Fibroblast of mammary gland (primary cell): ENCODE data around the gene TINAG.
A peak's percentile ranks its signal among the peaks of the same experiment; 100 is the strongest.

Experiments
- DNase-seq: peaks from one replicate; pipeline ENCODE4 v3.0.0-alpha.2; 2010; ENCODE audit warnings: low read depth
- H3K4me3 ChIP-seq: 2 replicates; pipeline ENCODE4 v1.5.1; 2011; ENCODE audit warnings: low read depth, mild to moderate bottlenecking, low read length, moderate library complexity; ENCODE audit not compliant: control insufficient read depth
- TF ChIP-seq, protein P1 (sequence below): conservative IDR thresholded peaks from 2 replicates; pipeline ENCODE4 v1.5.1; 2011; ENCODE audit warnings: low read depth, low read length, inconsistent platforms; ENCODE audit not compliant: control insufficient read depth, insufficient read depth

The TINAG gene

GRCh38 chr6:54377776-54378175 is 69.5 kb downstream of the TINAG start:
- TF ChIP-seq, protein P1, sequence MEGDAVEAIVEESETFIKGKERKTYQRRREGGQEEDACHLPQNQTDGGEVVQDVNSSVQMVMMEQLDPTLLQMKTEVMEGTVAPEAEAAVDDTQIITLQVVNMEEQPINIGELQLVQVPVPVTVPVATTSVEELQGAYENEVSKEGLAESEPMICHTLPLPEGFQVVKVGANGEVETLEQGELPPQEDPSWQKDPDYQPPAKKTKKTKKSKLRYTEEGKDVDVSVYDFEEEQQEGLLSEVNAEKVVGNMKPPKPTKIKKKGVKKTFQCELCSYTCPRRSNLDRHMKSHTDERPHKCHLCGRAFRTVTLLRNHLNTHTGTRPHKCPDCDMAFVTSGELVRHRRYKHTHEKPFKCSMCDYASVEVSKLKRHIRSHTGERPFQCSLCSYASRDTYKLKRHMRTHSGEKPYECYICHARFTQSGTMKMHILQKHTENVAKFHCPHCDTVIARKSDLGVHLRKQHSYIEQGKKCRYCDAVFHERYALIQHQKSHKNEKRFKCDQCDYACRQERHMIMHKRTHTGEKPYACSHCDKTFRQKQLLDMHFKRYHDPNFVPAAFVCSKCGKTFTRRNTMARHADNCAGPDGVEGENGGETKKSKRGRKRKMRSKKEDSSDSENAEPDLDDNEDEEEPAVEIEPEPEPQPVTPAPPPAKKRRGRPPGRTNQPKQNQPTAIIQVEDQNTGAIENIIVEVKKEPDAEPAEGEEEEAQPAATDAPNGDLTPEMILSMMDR: no peak
- DNase-seq: no peak
- H3K4me3 ChIP-seq: no peak overlapping the region

DNA sequence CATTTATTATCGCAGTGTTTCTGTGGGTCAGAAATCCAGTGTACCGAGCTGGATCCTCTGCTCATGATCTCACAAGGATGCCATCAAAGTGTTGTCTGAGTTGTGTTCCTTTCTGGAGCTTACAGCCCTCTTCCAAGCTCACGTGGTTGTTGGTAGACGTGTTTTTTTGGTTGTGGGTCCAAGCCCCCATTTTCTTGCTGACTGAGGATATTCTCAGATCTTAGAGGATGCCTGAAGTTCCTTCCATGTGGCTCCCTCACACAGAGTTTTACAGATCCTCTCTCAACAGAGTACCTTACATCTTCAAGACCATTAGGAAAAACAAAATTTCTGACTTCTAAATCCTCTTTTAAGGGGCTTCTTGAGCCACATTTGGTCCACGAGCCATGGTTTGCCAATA is 78.1 kb downstream of the TINAG start:
- H3K4me3 ChIP-seq: no peak overlapping the region
- no peak for DNase-seq
- TF ChIP-seq, protein P1: no peak

DNA sequence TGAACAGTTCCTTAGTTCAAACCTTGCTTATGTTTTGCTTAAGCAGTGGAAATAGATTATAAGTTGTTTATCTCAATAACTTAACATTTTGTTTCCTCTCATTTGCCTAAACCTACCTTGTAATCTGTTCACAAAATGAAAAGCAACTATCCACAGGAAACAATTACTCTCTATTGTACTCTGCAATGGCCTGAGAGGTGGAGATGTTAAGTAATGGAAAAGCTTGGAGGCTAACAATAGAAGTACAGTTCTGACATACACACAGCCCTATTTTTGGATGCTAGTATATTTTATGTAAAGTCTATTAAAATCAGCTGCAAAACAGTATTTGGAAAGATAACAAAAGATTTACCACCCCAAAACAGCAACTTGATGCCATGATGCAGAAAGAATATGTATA is 82.1 kb downstream of the TINAG start:
- DNase-seq: no peak
- TF ChIP-seq, protein P1: no peak
- no peak overlapping the region for H3K4me3 ChIP-seq

- DNase-seq: no peak
- TF ChIP-seq, protein P1: no peak
- no peak overlapping the region for H3K4me3 ChIP-seq
Measured at GRCh38 chr6:54391577-54391976, 83.3 kb downstream of the TINAG start.

DNA sequence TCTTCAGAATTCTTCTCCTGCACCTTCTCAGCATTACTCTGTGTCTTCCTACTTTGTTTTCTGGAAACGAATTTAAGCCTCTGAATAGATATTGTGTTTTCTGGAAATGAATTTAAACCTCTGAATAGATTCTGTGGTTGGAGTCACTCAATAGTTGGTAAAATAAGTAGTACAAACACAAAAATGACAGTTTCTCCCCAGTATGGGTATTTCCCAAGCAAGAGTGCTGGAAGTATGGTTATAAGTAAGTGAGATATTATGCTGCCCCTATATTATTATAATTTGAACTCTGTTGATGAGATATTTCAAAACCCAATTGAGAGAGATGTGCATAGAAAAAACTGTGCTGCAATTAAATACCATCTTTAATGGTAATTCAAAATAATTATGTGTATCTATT is 94.9 kb downstream of the TINAG start:
- TF ChIP-seq, protein P1: no peak
- DNase-seq: no peak

DNA sequence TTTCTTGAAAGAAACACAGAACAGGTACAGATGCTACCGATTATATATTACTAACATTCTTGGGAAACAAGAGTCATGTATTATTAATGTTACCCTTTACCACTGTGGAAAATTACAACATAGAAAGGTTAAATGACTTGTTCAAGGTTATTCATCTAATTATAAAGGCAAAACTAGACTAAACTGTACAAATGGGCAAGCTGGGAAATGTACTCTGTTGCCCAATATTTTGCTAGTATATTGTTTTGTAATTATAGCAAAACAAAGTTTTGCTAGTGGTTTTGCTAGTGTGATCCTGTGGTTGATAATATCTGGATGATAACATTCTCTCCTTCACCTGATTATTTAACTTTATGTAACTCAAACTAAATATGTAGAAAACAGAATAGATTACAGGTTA is 96.5 kb downstream of the TINAG start:
- DNase-seq: peak; percentile 40
- no peak overlapping the region for H3K4me3 ChIP-seq
- TF ChIP-seq, protein P1: no peak

More for the DNA sequence above, 94.9 kb downstream of the TINAG start:
- no peak overlapping the region for H3K4me3 ChIP-seq

GRCh38 chr6:54411767-54412166 is 103.5 kb downstream of the TINAG start:
- TF ChIP-seq, protein P1: no peak
- DNase-seq: no peak
- H3K4me3 ChIP-seq: no peak overlapping the region
